IPS-11a (cell line): ENCODE results near the gene MRAP.

Source experiments
- H3K4me3 ChIP-seq: one replicate; pipeline ENCODE4 v1.5.1; 2013; ENCODE audit warnings: low read depth, low read length, control low read depth

The MRAP gene

GRCh38 chr21:32347977-32348376 is 49.3 kb downstream of the MRAP start:
- no peak overlapping the region for H3K4me3 ChIP-seq

GRCh38 chr21:32348604-32349332 is 50.1 kb downstream of the MRAP start:
- no peak overlapping the region for H3K4me3 ChIP-seq

GRCh38 chr21:32349333-32349944 is 50.8 kb downstream of the MRAP start:
- H3K4me3 ChIP-seq = no peak overlapping the region

DNA sequence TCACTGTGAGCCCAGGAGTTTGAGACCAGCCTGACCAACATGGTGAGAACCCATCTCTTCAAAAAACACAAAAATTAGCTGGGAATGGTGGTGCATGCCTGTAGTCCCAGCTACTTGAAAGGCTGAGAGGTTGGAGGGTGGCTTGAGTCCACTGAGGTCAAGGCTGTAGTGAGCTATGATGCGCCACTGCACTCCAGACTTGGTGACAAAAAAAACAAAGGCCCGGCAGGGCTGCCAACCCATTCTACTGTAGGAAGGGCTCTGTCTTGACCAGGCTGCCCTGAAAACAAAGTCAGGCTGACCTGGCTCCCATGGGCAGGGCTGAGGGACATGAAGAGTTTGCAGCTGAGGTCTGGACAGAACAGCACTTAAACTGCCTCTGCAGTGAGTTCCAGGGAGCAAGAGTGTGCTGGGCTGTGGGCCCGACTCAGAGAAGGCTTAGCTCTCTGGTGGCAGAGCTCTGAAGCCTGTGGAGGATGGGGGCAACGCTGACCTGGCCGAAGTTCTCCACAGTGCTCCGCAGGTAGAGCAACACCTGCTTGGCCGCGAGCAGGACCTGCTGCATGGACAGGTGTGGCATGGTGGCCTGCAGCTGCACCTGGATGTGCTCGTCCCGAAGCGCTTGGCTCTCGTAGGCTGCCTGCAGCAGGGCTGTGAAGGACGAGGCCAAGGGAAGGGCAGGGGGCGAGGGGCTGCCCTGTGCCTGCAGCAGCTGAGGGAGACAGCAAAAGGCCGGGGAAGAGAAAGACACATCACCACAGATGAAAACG is 51.7 kb downstream of the MRAP start:
- H3K4me3 ChIP-seq = no peak overlapping the region

- no peak overlapping the region for H3K4me3 ChIP-seq
Measured at GRCh38 chr21:32350981-32351380, 52.3 kb downstream of the MRAP start.

- no peak overlapping the region for H3K4me3 ChIP-seq
Measured at GRCh38 chr21:32351428-32351827, 52.8 kb downstream of the MRAP start.

- no peak overlapping the region for H3K4me3 ChIP-seq
Measured at GRCh38 chr21:32352526-32352925, 53.9 kb downstream of the MRAP start.

- H3K4me3 ChIP-seq = no peak overlapping the region
Measured at GRCh38 chr21:32353002-32353711, 54.5 kb downstream of the MRAP start.

- no peak overlapping the region for H3K4me3 ChIP-seq
Measured at GRCh38 chr21:32356874-32357395, 58.3 kb downstream of the MRAP start.

- no peak overlapping the region for H3K4me3 ChIP-seq
Measured at GRCh38 chr21:32359719-32360260, 61.1 kb downstream of the MRAP start.

GRCh38 chr21:32360401-32360975 is 61.8 kb downstream of the MRAP start:
- H3K4me3 ChIP-seq = no peak overlapping the region
